A549 (cell line): ENCODE results near the gene GRIN3A. TPM values are rescaled to one million over a fixed set of nuclear protein-coding genes. Genes with fewer than 3 reads are reported as not detected.

Source experiments
- ATAC-seq, 2 experiments: fragments of 200-7000 bp in 1 of 2; fragments of >200 bp in 1 of 2; cut with Nextera tagmentation in 1 of 2; cut with Tn5 transposase in 1 of 2; 3 replicates each; pipeline versions ENCODE4 v1.8.0 to v1.9.1; 2018 to 2020; ENCODE audit warnings: mild to moderate bottlenecking in 1 of 2, moderate library complexity in 1 of 2
- CTCF ChIA-PET: fragments of 300-600 bp; sonication (Branson Sonifier 250); formaldehyde crosslinking; extraction: SDS; loops from one replicate; lab custom pipeline; 2021; ENCODE audit warnings: antibody characterized with exemption, inconsistent platforms; lab: Yijun Ruan, JAX
- POLR2A ChIA-PET: fragments of 350-600 bp; formaldehyde crosslinking; extraction: SDS; loops from one replicate; lab custom pipeline; 2021; ENCODE audit warnings: antibody characterized with exemption, inconsistent platforms; lab: Yijun Ruan, JAX
- DNase-seq, 2 experiments: peaks; one replicate each; pipeline versions ENCODE4 v3.0.0 to v3.0.0-alpha.2; 2011 to 2016; ENCODE audit warnings: low read depth in 1 of 2, low spot score in 1 of 2
- FAIRE-seq: peaks from 2 replicates; lab custom pipeline; 2011; peaks lifted over from hg19 to GRCh38; lab: Jason Lieb, UNC
- H3K27ac ChIP-seq, 2 experiments: fragments of >200 bp; sonication (Bioruptor Twin); formaldehyde crosslinking; 3 replicates each; pipeline ENCODE4 v1.5.1; 2016 to 2017
- H3K4me1 ChIP-seq: fragments of >200 bp; sonication (Bioruptor Twin); formaldehyde crosslinking; 3 replicates; pipeline ENCODE4 v1.6.1; 2016
- H3K4me2 ChIP-seq: fragments of >200 bp; sonication (Bioruptor Twin); formaldehyde crosslinking; 3 replicates; pipeline ENCODE4 v1.6.1; 2016
- H3K4me3 ChIP-seq: fragments of >200 bp; sonication (Bioruptor Twin); formaldehyde crosslinking; 3 replicates; pipeline ENCODE4 v1.5.1; 2016
- H3K9me3 ChIP-seq: fragments of >200 bp; sonication (Bioruptor Twin); formaldehyde crosslinking; 3 replicates; pipeline ENCODE4 v1.6.1; 2016
- BCL3 ChIP-seq: fragments of >200 bp; sonication (Bioruptor Twin); formaldehyde crosslinking; IDR thresholded peaks from 3 replicates; pipeline ENCODE4 v1.6.1; 2016
- CBX8 ChIP-seq: fragments of 200-600 bp; sonication (generic); IDR thresholded peaks from 2 replicates; pipeline ENCODE4 v1.6.1; 2016
- CEBPB ChIP-seq, 2 experiments: fragments of >200 bp in 1 of 2; sonication (Bioruptor Twin) in 1 of 2; formaldehyde crosslinking in 1 of 2; IDR thresholded peaks; 2 replicates each; pipeline ENCODE4 v1.6.1; 2012 to 2016
- CHD4 ChIP-seq: fragments of 200-600 bp; sonication (generic); IDR thresholded peaks from 2 replicates; pipeline ENCODE4 v1.6.1; 2016; ENCODE audit warnings: antibody characterized with exemption, mild to moderate bottlenecking, borderline replicate concordance
- CTCF ChIP-seq: fragments of >200 bp; sonication (Bioruptor Twin); formaldehyde crosslinking; IDR thresholded peaks from 3 replicates; pipeline ENCODE4 v1.5.1; 2016
- EHF ChIP-seq: fragments of 250-450 bp; sonication (Bioruptor Pico); IDR thresholded peaks from 2 replicates; pipeline ENCODE4 v1.5.0; 2020; ENCODE audit warnings: mild to moderate bottlenecking
- HES2 ChIP-seq: fragments of >200 bp; sonication (Bioruptor Twin); formaldehyde crosslinking; IDR thresholded peaks from 2 replicates; pipeline ENCODE4 v1.6.1; 2016
- HEYL ChIP-seq: fragments of 250-450 bp; sonication (Bioruptor Pico); IDR thresholded peaks from 2 replicates; pipeline ENCODE4 v1.8.0; 2021; ENCODE audit warnings: mild to moderate bottlenecking, moderate library complexity
- HOXB5 ChIP-seq: fragments of 250-450 bp; sonication (Bioruptor Pico); IDR thresholded peaks from 2 replicates; pipeline ENCODE4 v1.5.0; 2020; ENCODE audit warnings: mild to moderate bottlenecking, moderate library complexity
- MAFK ChIP-seq: fragments of 450-650 bp; IDR thresholded peaks from 2 replicates; pipeline ENCODE4 v1.6.1; 2014; ENCODE audit not compliant: partially characterized antibody
- PBX3 ChIP-seq: IDR thresholded peaks from 2 replicates; pipeline ENCODE4 v1.6.1; 2012
- RAD21 ChIP-seq, 2 experiments: fragments of >200 bp in 1 of 2; sonication (Bioruptor Twin) in 1 of 2; formaldehyde crosslinking in 1 of 2; IDR thresholded peaks in 1 of 2; conservative IDR thresholded peaks in 1 of 2; 2 replicates in 1 of 2; 3 replicates in 1 of 2; pipeline ENCODE4 v1.6.1; 2012 to 2018; ENCODE audit warnings: inconsistent platforms in 1 of 2
- RARB ChIP-seq: fragments of 250-450 bp; sonication (Bioruptor Pico); IDR thresholded peaks from 2 replicates; pipeline ENCODE4 v1.8.0; 2021; ENCODE audit warnings: mild to moderate bottlenecking, moderate library complexity
- REST ChIP-seq: fragments of 200-600 bp; sonication (generic); IDR thresholded peaks from 2 replicates; pipeline ENCODE4 v1.6.1; 2016; ENCODE audit warnings: antibody characterized with exemption, mild to moderate bottlenecking, moderate library complexity
- RNF2 ChIP-seq: fragments of 200-600 bp; sonication (generic); IDR thresholded peaks from 2 replicates; pipeline ENCODE4 v1.6.1; 2016; ENCODE audit warnings: low read depth, mild to moderate bottlenecking, antibody characterized with exemption, moderate library complexity, borderline replicate concordance
- TFCP2L1 ChIP-seq: fragments of 250-450 bp; sonication (Bioruptor Pico); IDR thresholded peaks from 2 replicates; pipeline ENCODE4 v1.5.0; 2021; ENCODE audit warnings: mild to moderate bottlenecking
- USF2 ChIP-seq: fragments of 450-650 bp; IDR thresholded peaks from 2 replicates; pipeline ENCODE4 v1.6.1; 2014; ENCODE audit warnings: antibody characterized with exemption
- ZNF302 ChIP-seq: fragments of 250-450 bp; sonication (Bioruptor Pico); IDR thresholded peaks from 2 replicates; pipeline ENCODE4 v1.9.0; 2021; ENCODE audit warnings: inconsistent platforms, mild to moderate bottlenecking, moderate library complexity
- ZSCAN20 ChIP-seq: fragments of 250-450 bp; sonication (Bioruptor Pico); IDR thresholded peaks from 2 replicates; pipeline ENCODE4 v1.8.0; 2022; ENCODE audit warnings: mild to moderate bottlenecking, moderate library complexity
- WGBS: methylation state at CpG from one replicate; pipeline ENCODE4 v1.1.6; 2017; ENCODE audit errors: missing lambda C conversion rate; 5-methylcytosine and 5-hydroxymethylcytosine counted together
- polyA plus RNA-seq, 4 experiments: library from polyadenylated mRNA; depleted of rRNA in 3 of 4; stranded (reverse); fragments of >200 nt; fragmentation: RNase III in 1 of 4; extraction: RNeasy Plus Mini Kit Qiagen cat#74134 plus additional on column Dnase treatment in 1 of 4; gene quantifications; 2 replicates in 3 of 4; 3 replicates in 1 of 4; pipeline ENCODE4 v1.2.3, GENCODE V29; 2011 to 2017

GRIN3A gene
- polyA plus RNA-seq, 2 of the 4 experiments (the other 2 are of a cell fraction) = not detected

GRCh38 chr9:101543098-101543735 lies 195.2 kb downstream of the GRIN3A start:
- Histone ChIP-seq H3K4me1 (no peaks in the 10 kb centered on the region), H3K4me3 (no peak overlapping the region), H3K27ac (no peak overlapping the region), H3K9me3 (no peaks in the 10 kb centered on the region), H3K4me2 (no peak overlapping the region)
- FAIRE-seq (no peak), ATAC-seq (no peak), DNase-seq (no peak)
- 98% methylated on average over 13 of the region's 14 CpGs for WGBS
- TF ChIP-seq BCL3 = no peak
- no peak for TF ChIP-seq EHF (CRISPR knock-in tag)
- TF ChIP-seq RAD21 (conservative IDR thresholded peaks at IDR 0.05 in 1 of 2, IDR thresholded peaks at IDR 0.05 in 1 of 2) = no peak
- no peak for TF ChIP-seq MAFK
- no peak for TF ChIP-seq USF2
- no peak for TF ChIP-seq ZNF302 (CRISPR knock-in tag)
- no peak for TF ChIP-seq CHD4
- no peak for TF ChIP-seq PBX3
- no peak for TF ChIP-seq ZSCAN20 (CRISPR knock-in tag)
- TF ChIP-seq CTCF = no peak
- no peak for TF ChIP-seq HES2
- no peak for TF ChIP-seq TFCP2L1 (CRISPR knock-in tag)
- no peak for TF ChIP-seq RNF2
- TF ChIP-seq REST = no peak
- no peak for TF ChIP-seq HEYL (CRISPR knock-in tag)
- no peak for TF ChIP-seq CEBPB (IDR thresholded peaks at IDR 0.05)
- TF ChIP-seq RARB = no peak
- TF ChIP-seq CBX8 = no peak
- TF ChIP-seq HOXB5 (CRISPR knock-in tag) = no peak
- POLR2A ChIA-PET = no interaction called here
- CTCF ChIA-PET = interaction anchor here (2.3 kb wide), 1 partner anchor 84 kb away, joined by 8 read pairs; no protein-coding TSS in a partner anchor
